ENCODE data around the gene RASA3. TPM values are rescaled to one million over a fixed set of nuclear protein-coding genes. Genes with fewer than 3 reads are reported as not detected.

The RASA3 gene
- total RNA-seq, 1 donor from 2014 or later, result 13.5 TPM

DNA sequence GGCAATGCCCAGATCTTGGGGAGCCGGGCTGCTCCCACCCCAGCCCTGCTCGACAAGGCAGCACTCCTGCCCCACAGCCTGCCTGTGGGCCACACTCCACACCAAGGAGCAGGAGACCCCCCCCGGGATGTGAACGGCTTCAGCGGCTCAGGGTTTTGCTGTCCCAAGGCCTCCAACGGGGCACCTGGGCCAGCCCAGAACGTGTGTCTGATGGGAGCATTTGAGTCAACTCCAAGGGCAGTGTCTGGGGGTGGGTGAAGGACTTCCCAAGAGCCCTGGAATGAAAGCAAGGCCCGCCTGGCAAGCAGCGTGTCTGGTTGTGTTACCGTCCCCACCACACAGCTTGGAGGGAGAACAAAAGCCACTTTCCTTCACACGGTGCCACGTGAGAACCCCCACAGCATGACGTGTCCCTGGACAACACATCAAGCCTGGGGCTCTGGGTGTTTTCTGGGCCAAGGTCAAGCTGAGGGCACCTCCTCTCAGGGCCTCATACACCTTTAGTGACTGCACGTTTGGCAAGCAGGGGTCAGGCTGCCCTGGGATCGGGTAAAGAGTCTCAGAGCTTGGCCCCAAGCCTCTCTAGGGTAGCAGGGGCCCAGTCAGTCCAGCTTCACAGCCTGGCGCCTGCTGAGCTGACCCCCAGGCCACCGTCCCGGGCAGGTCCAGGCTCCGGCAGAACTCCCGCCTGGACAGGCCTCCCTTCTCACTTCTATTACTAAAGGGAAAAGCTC lies 164.5 kb downstream of the RASA3 start:
- no peak for DNase-seq

DNA sequence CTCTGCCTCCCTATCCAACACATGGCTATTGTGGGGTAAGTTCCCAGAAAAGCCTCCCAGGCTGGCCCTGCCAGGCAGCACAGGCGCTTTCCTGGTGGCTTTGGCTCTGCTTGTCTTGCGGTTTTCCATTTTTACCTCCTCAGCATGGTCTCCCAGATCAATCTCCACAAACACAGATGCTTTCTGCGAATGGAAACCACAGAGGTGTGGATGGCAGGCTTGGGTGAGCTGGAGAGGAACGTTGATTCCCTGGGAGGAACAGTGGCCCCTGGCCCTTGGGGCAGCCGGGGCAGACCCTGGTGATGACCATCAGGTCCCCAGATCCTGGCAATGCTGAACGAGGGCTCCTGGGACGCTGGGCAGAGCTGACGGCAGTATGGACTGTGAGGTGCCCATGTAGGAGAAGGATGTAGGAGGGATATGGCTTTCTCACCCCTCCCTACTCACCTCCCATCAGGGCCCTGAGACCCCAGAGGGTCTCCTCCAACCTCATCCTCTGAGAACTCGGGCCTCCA lies 165.2 kb downstream of the RASA3 start:
- DNase-seq, result no peak

DNA sequence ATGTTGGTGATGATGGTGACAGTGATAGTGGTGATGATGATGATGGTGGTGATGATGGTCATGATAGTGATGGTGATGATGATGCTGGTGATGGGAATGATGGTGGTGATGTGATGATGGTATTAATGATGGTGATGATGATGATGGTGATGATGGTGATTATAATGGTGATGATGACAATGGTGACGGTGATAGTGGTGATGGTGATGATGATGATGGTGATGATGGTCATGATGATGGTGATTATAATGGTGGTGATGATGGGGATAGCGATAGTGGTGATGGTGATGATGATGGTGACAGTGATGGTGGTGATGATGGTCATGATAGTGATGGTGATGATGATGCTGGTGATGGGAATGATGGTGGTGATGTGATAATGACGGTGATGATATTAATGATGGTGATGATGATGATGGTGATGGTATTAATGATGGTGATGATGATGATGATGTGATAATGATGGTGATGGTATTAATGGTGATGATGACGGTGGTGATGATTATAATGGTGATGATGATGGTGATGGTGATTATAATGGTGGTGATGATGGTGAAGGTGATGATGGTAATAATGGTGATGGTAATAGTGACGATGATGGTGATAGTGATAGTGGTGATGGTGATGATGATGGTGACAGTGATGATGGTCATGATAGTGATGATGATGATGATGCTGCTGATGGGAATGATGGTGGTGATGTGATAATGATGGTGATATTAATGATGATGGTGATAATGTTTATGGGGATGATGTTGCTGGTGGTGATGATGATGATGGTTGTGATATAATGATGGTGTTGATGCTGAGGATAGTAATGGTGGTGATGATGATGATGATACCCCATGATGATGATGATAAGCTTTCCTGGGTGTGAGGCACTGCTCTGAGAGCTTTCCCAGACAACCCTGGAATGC lies 166.2 kb downstream of the RASA3 start:
- DNase-seq, result no peak

DNA sequence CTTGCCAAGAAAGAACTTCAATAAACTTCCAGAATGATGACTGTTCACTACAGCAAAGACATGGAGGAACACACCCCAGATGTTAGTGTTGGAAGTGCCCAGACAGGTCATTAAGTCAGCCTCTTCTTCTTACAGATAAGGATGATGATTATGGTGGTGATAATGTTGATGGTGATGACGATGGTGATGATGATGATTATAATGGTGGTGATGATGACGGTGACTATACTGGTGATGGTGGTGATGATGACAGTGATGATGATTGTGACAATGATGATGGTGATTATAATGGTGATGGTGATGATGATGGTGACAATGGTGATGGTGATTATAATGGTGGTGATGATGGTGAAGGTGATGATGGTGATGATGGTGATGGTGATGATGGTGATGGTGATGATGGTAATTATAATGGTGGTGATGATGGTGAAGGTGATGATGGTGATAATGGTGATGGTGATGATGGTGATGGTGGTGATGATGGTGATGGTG lies 167.0 kb downstream of the RASA3 start:
- DNase-seq, result no peak

DNA sequence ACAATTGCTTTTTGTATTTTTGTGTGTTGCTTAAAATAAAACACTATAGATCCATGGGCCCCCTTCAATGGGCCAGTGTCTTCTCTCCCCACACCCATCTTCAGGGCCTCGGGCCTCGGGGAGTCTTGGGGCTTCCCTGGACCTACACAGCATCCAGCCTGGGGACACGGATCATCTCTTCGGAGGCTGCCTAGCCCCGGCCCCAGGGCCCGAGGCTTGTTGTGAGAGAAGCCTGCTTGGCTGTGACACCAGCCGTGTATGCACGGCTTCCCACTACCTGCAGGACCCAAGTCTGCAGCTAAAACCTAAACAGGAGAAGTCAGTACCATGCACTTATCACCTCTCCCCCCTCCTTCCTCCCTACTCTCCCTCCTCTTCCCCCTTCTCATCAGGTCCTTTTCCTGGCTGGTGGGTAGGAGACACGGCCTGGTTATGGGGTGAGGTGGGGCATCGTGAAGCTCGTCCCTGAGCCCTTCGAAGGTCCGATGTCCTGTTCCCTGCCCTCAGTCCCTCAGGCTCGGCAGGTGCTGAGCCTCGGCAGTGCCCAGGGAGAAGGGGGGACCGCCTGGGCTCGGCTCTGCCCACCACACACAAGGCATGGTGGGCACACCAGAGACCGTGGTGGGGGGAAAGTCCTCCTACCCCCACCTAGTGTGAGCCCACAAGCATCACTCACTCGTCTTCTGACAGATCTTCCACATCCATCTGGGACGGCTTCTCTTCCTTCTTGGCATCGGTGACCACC lies 168.0 kb downstream of the RASA3 start:
- no peak for DNase-seq

DNA sequence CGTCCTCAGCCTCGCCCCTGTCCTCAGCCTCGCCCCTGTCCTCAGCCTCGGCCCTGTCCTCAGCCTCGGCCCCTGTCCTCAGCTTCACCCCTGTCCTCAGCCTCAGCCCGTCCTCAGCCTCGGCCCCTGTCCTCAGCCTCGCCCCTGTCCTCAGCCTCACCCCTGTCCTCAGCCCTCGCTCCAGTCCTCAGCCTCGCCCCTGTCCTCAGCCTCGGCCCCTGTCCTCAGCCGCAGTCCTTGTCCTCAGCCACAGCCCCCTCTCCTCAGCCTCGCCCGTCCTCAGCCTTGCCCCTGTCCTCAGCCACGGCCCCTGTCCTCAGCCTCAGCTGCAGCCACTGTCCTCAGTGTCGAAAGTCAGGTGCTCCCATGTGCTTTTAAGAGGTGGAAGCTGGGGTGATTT lies 169.0 kb downstream of the RASA3 start:
- DNase-seq, result no peak

DNA sequence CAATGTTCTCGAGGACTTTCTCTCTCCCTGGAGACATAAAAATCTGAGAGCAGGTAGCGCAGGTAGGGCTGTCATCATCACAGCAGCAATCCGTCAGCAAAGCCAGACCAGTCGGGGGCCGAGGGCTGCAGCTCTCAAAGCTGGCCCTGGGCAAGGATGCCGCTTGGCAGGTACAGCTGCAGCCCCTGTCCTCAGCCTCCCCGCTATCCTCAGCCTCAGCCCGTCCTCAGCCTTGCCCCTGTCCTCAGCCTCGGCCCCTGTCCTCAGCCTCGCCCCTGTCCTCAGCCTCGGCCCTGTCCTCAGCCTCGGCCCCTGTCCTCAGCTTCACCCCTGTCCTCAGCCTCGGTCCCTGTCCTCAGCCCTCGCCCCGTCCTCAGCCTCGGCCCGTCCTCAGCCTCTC lies 169.4 kb downstream of the RASA3 start:
- DNase-seq, result no peak

DNA sequence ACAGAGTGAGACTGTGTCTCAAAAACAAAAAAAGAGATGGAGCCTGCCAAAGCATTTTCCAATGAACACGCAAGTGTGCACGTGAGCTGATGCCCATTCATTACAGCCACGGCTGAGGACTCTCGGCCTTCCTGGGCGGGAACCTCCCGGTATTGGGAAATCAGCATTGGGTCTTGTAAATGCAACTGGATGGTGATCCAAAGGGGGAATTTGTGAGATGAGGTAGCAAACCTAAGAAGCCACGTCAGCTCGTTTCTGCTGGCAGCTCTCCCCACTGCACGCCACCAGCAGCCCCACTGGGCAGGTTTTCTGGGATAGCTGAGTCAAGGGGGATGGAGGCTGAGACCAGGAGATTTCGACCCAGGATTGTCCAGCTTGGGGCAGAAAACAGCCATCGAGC lies 170.0 kb downstream of the RASA3 start:
- no peak for DNase-seq

DNA sequence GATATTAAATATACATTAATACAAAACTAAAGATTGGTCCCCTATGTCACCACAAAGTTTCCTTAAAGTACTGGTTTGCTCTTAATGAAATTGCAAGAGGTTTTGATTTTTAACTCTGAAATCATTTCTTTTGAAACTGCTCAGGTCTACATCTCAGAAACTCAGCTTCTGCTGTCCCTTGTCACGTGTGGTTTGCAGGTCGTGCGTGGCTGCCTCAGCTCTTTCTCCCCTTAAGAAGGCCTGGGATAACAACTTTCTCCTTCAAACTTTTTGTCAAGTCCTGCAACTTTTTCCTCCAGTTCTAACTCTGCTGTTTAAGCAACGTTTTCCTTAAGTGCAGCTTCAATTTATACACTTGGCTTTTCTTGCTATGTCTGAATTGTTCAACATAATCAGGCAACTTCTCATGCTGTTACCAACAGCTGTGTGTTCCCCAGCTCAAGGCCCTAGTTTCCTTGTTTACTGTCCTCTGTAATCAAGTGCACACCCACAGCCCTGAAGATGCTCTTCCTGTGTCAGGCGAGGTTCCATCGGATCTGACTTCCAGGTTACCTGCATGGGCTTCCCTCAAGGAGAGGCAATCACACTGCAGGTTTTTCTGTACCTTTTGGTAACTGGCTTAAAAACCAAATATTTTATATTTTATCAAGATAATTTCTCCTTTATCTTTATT lies 172.0 kb downstream of the RASA3 start:
- no peak for DNase-seq

DNA sequence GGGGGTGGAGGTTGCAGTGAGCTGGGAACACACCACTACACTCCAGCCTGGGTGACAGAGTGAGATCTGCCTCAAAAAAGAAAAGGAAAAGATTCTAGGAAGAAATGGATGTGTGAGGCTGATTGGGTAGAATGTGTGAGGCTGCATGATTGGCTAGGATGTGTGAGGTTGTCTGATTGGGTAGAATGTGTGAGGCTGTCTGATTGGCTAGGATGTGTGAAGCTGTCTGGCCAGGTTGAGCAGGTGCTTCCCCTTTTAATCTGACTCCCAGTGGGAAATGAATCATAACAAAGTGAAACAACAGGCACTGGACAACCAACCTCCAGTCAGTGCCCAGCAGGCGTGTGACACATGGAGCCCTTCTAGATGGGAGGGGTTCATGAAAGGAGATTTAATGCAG lies 173.2 kb downstream of the RASA3 start:
- DNase-seq, result no peak

DNA sequence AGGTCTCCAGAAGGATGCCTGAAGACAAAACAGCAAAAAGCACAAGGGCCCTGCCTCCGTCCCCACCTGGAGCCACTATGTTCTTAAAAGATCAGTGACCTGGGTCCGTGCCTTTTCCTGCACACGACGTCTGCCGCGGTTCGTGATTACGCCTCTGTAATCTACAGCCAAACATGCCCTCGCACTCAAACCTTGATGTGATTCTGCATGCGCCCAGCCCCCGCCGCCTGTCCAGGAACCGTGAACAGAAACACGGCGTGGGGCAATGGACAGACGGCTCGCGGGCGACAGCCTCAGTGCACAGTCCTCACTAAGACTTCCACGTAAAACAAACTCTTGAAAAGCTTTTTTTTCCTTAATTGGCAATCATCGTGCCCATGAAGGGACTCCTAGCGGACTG lies 174.1 kb downstream of the RASA3 start:
- DNase-seq, result no peak

DNA sequence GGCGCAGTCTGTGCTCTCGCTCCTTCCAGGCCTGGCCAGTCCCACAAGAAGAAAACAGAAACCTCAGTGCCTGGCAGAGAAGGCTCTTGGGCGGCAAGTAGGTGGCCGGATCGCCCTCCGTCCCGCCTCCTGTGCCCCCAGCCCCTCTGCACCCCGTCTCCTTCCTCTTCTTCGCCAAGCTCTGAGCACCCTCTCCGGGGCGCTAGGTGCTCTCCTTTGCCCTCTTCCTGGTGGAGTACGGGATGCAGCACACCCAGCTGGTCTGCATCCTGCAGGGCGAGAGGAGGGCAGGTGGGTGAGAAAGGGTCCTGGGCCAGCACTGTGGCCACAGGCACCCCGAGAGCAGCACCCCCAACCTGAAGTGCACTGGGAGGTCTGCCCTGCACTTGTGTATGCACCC lies 175.9 kb downstream of the RASA3 start:
- DNase-seq, result no peak

DNA sequence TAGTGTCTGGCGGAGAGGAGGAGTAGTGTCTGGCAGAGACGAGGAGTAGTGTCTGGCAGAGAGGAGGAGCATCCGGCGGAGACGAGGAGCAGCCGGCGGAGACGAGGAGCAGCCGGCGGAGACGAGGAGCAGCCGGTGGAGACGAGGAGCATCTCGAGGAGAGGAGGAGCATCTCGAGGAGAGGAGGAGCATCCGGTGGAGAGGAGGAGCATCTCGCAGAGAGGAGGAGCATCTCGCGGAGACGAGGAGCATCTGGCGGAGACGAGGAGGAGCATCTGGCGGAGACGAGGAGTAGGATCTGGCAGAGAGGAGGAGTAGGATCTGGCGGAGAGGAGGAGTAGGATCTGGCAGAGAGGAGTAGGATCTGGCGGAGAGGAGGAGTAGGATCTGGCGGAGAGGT lies 176.7 kb downstream of the RASA3 start:
- no peak for DNase-seq

DNA sequence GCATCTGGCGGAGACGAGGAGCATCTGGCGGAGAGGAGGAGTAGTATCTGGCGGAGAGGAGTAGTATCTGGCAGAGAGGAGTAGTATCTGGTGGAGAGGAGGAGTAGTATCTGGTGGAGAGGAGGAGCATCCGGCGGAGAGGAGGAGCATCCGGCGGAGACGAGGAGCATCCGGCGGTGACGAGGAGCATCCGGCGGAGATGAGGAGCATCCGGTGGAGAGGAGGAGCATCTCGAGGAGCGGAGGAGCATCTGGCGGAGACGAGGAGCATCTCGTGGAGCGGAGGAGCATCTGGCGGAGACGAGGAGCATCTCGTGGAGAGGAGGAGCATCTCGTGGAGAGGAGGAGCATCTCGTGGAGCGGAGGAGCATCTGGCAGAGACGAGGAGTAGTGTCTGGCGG lies 177.2 kb downstream of the RASA3 start:
- no peak for DNase-seq

DNA sequence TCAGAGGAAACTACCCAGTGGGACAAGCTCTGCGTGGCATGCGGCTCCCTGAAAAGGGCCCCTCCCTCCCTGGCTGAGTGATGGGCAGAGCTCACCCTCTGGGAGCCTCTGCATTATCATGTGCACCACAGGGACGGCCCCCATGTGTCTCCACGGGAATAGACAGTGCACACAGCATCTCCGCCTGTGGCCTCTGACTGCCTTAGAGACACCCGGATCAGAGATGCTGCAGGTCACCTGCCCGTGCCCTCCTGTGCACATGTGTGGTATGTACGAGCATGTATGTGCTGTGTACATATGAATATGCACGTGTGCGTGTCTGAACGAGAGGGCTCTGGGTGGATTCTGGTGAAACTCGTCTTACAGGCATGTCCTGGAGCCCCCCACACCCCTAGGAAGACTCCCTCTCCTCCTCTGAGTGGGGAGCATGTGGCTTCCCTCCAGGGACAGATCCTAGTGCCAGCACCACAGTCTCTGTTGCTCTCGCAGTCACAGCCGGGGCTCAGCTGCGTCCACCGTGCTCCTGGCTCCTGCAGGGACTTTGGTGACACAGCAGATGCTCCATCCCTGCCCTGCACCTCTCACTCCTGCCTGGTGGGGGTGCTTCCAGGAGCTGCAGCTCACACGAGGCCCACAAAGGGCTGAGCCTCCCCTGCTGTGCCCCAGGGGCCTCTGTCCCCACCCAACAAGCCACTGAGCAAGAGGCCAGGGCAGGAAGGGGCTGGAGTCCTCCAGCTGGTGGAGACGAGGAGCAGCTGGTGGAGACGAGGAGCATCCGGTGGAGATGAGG lies 178.2 kb downstream of the RASA3 start:
- DNase-seq, result no peak

DNA sequence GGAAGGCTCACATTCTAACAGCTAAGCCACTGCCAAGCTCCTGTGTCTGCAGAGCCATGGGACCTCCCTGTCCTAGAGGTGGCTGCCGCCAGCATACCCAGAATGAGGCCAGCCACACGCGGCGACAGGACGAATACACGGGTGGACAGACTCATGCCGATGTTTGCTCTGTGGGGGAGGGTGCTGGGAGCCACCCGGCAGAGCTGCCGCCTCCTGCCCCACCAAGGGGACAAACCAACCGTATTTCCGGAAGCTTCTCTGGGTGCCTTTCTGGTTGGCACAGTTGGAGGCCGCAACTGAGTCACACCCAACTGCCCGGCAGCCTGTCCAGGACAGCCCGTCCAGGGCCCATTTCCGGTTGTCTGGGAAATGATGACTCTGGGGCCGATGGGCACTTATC lies 178.9 kb downstream of the RASA3 start:
- DNase-seq, result no peak

DNA sequence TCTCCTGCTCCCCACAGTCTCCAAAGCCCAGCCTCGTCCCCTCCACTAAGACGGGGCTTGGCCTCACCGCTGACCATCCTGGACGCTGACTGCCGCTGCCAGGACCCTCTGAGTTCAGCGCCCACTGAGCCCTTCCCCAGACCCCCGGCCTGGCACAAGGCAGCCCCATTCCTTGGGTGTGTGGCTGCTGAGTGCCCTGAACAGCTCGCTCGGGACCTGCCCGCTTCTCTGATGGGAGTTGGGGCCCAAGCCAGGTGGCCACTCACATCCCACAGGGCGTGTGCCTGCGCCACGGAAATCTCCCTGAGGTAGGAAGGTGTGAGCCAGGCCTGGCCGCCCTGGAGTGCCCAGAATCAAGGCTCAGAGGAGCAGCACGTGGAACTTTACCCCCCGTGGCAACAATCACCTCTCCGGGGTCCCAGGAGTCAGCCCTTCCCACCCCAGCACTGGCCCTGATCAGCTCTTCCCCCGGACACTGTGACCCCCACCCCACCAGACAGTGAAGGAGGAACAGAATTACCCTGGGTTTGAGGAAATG lies 179.4 kb downstream of the RASA3 start:
- no peak for DNase-seq

DNA sequence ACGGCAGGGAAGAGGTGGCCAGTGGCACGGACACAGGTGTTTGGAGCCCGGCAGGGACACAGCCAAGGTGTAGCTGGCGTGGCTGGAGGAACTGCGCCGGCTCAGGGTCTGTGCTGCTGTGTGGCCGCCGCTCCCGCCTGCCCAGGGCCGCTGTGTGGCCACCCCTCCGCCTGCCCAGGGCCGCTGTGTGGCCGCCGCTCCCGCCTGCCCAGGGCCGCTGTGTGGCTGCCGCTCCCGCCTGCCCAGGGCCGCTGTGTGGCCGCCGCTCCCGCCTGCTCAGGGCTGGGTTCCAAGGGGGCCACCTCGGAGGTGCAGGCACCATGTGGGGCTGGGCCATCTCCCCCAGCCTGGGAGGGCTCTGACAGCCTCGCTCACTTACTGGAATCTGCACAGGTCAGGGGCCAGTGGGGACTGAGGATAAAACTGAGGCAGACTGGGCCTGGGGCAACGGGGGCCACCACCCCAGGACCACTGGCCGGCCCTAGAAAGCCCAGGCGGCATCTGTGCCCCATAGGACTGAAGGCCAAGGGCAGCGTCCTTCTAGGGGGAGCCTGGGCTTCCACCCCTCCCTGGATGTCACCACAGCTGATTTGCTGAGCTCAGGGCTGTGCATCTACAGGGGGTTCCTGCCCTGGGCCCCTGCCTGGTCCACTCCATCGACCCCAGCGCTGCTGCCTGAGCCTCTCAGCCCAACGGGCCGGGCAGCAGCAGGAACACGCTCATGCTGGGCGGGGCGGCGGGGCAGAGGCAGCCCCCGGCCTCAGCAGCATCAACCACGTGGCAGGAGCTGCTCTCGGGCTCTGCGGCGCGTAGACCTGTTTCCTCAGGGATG lies 180.1 kb downstream of the RASA3 start:
- DNase-seq, result no peak

DNA sequence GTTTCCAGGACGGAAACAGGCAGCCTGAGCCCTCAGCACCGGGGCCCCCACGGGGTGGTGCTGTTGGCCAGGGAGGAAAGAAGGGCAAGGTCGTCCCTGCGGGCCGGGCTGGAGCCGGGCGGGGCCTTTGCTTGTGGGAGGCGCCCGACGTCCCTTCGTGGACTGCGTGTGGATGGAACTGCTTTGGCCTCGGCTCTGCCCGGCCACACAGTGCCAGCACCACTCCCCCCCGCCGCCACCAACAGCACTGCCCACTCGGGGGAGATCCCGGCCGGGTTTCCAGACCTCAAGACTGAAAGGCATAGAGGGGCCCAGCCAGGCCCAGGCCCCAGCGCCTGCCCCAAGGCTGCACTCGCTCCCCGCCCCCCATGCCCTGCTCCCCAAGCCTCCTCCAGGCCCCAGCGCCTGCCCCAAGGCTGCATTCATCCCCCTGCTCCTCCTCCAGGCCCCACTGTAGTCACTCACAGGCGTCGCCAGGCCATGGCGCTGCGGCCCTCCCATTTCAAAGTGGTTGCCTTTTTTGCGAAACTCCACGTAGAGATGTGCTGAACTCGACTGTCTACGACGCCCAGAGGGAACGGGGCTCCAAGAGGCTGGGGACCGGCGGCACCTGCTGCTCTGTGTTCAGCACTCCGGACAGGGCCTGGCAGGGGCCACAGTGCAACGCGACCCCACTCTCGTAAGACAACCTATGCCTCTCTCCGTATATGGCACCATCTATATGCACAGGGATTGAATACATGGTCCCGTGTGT lies 181.0 kb downstream of the RASA3 start:
- DNase-seq, result peak; percentile 50
